ENCODE measurements around the gene SLC6A4. TPM values are rescaled to one million over a fixed set of nuclear protein-coding genes. Genes with fewer than 3 reads are reported as not detected.

The SLC6A4 gene
- total RNA-seq, 1 experiment from 2014 or later: not detected

DNA sequence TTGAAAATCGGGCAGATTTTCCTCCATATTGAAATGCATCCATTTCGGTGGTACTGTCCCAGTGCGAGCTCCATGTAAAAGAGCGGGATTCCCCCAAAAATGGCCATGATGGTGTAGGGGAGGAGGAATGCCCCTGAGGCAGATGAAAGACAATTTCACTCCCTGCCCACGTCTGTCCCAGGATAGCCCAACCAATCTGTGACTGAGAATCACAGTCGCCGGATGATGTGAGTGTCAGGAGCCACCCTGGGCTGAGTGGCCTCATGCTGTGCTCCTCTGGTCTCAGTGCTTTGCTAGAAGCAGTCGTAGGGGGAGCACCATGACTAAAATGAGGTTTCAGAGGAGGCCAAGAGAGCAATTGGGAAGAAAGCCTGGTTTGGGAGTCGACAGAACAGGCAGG is 16.7 kb downstream of the SLC6A4 start:
- POLR2A ChIA-PET (ENCODE audit: low non-redundant PET): no interaction called here
- H3K27ac ChIP-seq (ENCODE audit: low read depth, low read length, poor library complexity, severe bottlenecking): no peak overlapping the region
- no peak overlapping the region for H3K4me3 ChIP-seq (ENCODE audit: low read depth, low read length, poor library complexity, severe bottlenecking)
- CTCF ChIA-PET: no interaction called here
- no peak for TF ChIP-seq EZH2 (IDR thresholded peaks at IDR 0.05; ENCODE audit: borderline replicate concordance, low read depth, low read length, poor library complexity, severe bottlenecking)
- intact Hi-C loops (cut with micrococcal nuclease; ENCODE audit: unreplicated experiment): no loop called here
- H3K36me3 ChIP-seq (ENCODE audit: insufficient read depth, low read length, poor library complexity, severe bottlenecking): no peaks in the 10 kb centered on the region
- H3K9me3 ChIP-seq (ENCODE audit: low read depth, low read length, poor library complexity, severe bottlenecking): no peaks in the 10 kb centered on the region
- BruUV-seq (replicated peaks): no TSS peak
- no peak for DNase-seq (ENCODE audit: low spot score)
- no peaks in the 10 kb centered on the region for H3K27me3 ChIP-seq (replicated peaks; ENCODE audit: insufficient read depth, low read depth, low read length, poor library complexity)
- H3K4me1 ChIP-seq (ENCODE audit: insufficient read depth, low read length, poor library complexity, severe bottlenecking): no peaks in the 10 kb centered on the region

DNA sequence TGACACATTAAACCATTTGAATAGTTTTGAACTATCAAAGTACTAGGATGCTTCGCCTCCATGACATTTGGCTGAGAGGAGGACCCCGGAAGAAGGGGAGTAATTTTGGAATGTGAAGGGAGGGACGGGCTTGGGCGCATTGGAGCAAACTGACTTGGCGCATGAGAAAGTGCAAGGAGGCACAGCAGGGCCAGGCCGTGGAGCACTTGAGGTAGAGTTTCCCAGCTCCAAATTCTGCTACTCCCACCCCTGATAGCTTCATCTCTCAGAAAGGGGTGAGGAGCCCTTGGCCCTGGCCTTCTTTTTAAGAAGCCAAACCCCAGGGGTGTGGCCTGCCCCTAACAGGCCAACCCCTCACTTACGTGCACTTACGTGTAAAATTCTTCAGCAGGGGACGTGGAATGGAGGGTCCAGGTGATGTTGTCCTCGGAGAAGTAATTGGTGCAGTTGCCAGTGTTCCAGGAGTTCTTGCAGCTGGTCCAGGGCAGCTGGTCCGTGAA is 17.7 kb downstream of the SLC6A4 start:
- Histone ChIP-seq H3K27ac (ENCODE audit: low read depth, low read length, poor library complexity, severe bottlenecking) (no peak overlapping the region), H3K27me3 (replicated peaks; ENCODE audit: insufficient read depth, low read depth, low read length, poor library complexity) (no peaks in the 10 kb centered on the region), H3K4me3 (ENCODE audit: low read depth, low read length, poor library complexity, severe bottlenecking) (no peak overlapping the region), H3K36me3 (ENCODE audit: insufficient read depth, low read length, poor library complexity, severe bottlenecking) (no peaks in the 10 kb centered on the region), H3K9me3 (ENCODE audit: low read depth, low read length, poor library complexity, severe bottlenecking) (no peaks in the 10 kb centered on the region), H3K4me1 (ENCODE audit: insufficient read depth, low read length, poor library complexity, severe bottlenecking) (no peaks in the 10 kb centered on the region)
- ChIA-PET CTCF (no interaction called here), POLR2A (ENCODE audit: low non-redundant PET) (no interaction called here)
- no peak for TF ChIP-seq EZH2 (IDR thresholded peaks at IDR 0.05; ENCODE audit: borderline replicate concordance, low read depth, low read length, poor library complexity, severe bottlenecking)
- TF ChIP-seq, protein P1, sequence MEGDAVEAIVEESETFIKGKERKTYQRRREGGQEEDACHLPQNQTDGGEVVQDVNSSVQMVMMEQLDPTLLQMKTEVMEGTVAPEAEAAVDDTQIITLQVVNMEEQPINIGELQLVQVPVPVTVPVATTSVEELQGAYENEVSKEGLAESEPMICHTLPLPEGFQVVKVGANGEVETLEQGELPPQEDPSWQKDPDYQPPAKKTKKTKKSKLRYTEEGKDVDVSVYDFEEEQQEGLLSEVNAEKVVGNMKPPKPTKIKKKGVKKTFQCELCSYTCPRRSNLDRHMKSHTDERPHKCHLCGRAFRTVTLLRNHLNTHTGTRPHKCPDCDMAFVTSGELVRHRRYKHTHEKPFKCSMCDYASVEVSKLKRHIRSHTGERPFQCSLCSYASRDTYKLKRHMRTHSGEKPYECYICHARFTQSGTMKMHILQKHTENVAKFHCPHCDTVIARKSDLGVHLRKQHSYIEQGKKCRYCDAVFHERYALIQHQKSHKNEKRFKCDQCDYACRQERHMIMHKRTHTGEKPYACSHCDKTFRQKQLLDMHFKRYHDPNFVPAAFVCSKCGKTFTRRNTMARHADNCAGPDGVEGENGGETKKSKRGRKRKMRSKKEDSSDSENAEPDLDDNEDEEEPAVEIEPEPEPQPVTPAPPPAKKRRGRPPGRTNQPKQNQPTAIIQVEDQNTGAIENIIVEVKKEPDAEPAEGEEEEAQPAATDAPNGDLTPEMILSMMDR (conservative IDR thresholded peaks at IDR 0.05; ENCODE audit: low read depth, low read length): no peak
- no peak for DNase-seq (ENCODE audit: low spot score)
- BruUV-seq (replicated peaks): no TSS peak
- intact Hi-C loops (cut with micrococcal nuclease; ENCODE audit: unreplicated experiment): no loop called here

DNA sequence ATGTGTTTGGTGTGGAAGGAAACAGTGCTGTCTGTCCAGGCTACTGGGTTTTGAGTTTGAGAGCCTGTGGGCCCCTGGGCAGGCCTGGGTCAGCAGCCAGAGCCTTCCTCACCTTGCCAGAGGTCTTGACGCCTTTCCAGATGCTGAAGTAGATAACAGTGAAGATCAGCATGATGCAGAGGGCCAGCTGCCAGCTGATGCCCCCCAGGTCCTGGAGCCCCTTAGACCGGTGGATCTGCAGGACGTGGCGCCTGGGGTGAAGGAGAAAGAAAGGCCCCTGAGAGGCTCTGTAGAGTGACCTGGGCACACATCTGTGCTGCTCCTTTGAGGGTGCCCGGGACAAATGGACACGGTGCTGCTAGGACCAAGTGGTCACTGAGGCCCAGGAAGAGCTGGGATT is 18.4 kb downstream of the SLC6A4 start:
- intact Hi-C loops (cut with micrococcal nuclease; ENCODE audit: unreplicated experiment): no loop called here
- no peaks in the 10 kb centered on the region for H3K4me1 ChIP-seq (ENCODE audit: insufficient read depth, low read length, poor library complexity, severe bottlenecking)
- BruUV-seq (replicated peaks): no TSS peak
- no peaks in the 10 kb centered on the region for H3K36me3 ChIP-seq (ENCODE audit: insufficient read depth, low read length, poor library complexity, severe bottlenecking)
- no peak for DNase-seq (ENCODE audit: low spot score)
- H3K27me3 ChIP-seq (replicated peaks; ENCODE audit: insufficient read depth, low read depth, low read length, poor library complexity): no peaks in the 10 kb centered on the region
- POLR2A ChIA-PET (ENCODE audit: low non-redundant PET): no interaction called here
- no peak overlapping the region for H3K27ac ChIP-seq (ENCODE audit: low read depth, low read length, poor library complexity, severe bottlenecking)
- H3K4me3 ChIP-seq (ENCODE audit: low read depth, low read length, poor library complexity, severe bottlenecking): no peak overlapping the region
- no peak for TF ChIP-seq EZH2 (IDR thresholded peaks at IDR 0.05; ENCODE audit: borderline replicate concordance, low read depth, low read length, poor library complexity, severe bottlenecking)
- TF ChIP-seq, protein P1 (conservative IDR thresholded peaks at IDR 0.05; ENCODE audit: low read depth, low read length): no peak
- H3K9me3 ChIP-seq (ENCODE audit: low read depth, low read length, poor library complexity, severe bottlenecking): no peaks in the 10 kb centered on the region
- CTCF ChIA-PET: no interaction called here

DNA sequence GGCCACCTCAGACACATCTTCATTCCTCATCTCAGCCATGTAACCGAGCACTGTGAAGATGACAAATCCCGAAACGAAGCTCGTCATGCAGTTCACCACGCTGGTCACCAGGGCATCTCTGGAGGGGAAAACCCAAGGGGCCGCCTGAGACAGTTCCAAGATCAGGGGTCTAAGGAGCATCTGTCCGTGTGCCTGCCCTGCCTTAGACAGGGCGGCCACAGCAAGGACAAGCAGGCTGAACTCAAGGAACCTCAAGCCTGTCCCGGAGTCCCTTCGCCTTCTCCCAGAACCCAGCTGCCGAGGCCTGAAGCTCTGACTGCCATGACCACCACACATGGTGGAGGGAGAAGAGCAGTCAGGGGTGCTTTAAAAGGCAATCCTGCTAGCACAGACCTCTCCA is 22.7 kb downstream of the SLC6A4 start:
- CTCF ChIA-PET: interaction anchor here (0.6 kb wide), 1 partner anchor 22 kb away, joined by 3 read pairs; no protein-coding TSS in a partner anchor
- H3K4me1 ChIP-seq (ENCODE audit: insufficient read depth, low read length, poor library complexity, severe bottlenecking): no peaks in the 10 kb centered on the region
- BruUV-seq (replicated peaks): no TSS peak

More for the DNA sequence above, 22.7 kb downstream of the SLC6A4 start:
- DNase-seq (ENCODE audit: low spot score): no peak
- Histone ChIP-seq H3K27ac (ENCODE audit: low read depth, low read length, poor library complexity, severe bottlenecking) (no peak overlapping the region), H3K9me3 (ENCODE audit: low read depth, low read length, poor library complexity, severe bottlenecking) (no peaks in the 10 kb centered on the region), H3K36me3 (ENCODE audit: insufficient read depth, low read length, poor library complexity, severe bottlenecking) (no peaks in the 10 kb centered on the region), H3K27me3 (replicated peaks; ENCODE audit: insufficient read depth, low read depth, low read length, poor library complexity) (no peaks in the 10 kb centered on the region), H3K4me3 (ENCODE audit: low read depth, low read length, poor library complexity, severe bottlenecking) (no peak overlapping the region)
- TF ChIP-seq, protein P1 (conservative IDR thresholded peaks at IDR 0.05; ENCODE audit: low read depth, low read length): no peak
- no peak for TF ChIP-seq EZH2 (IDR thresholded peaks at IDR 0.05; ENCODE audit: borderline replicate concordance, low read depth, low read length, poor library complexity, severe bottlenecking)
- POLR2A ChIA-PET (ENCODE audit: low non-redundant PET): no interaction called here
- intact Hi-C loops (cut with micrococcal nuclease; ENCODE audit: unreplicated experiment): no loop called here
